ENCODE data around the gene COL7A1. TPM values are rescaled to one million over a fixed set of nuclear protein-coding genes. Genes with fewer than 3 reads are reported as not detected.

Gene COL7A1
- total RNA-seq, 1 experiment from 2014 or later = 22.9 TPM

- Mint-ChIP-seq H3K27ac (0 out of 7 replicates have a peak overlapping the region, but pooled peaks of 1 of the 3 experiments have one; percentile 39), H3K4me1 (peaks cover 5 to 9% of the 10 kb centered on the region in 2 experiments), H3K4me3 (no peak overlapping the region), H3K9me3 (no peaks in the 10 kb centered on the region), H3K36me3 (ENCODE audit: insufficient read depth in 1 of 3, low read depth in 3 of 3) (peaks cover 38 to 63% (median 55%) of the 10 kb centered on the region in 3 experiments), H3K27me3 (ENCODE audit: low read depth) (peaks cover 1% of the 10 kb centered on the region; the same call in 1 of the 2 replicates)
- no CpG with 5 or more reads among the region's 10 CpGs for WGBS (ENCODE audit: extremely low coverage, insufficient read length, low lambda C conversion rate)
- no peak for DNase-seq
- H3K14ac ChIP-seq (ENCODE audit: insufficient read depth, low read length) = no peak overlapping the region
- H3K27me3 ChIP-seq (ENCODE audit: insufficient read depth, low read length) = no peaks in the 10 kb centered on the region
- H2AK5ac ChIP-seq (ENCODE audit: insufficient read length, low read length) = no peak overlapping the region
- no peak overlapping the region for H3K4me2 ChIP-seq (ENCODE audit: insufficient read depth, insufficient read length, low read length)
- H2BK20ac ChIP-seq (ENCODE audit: low read depth, low read length, poor library complexity, severe bottlenecking) = no peak overlapping the region
- H3K27ac ChIP-seq (ENCODE audit: insufficient read length, low read depth, low read length) = no peak overlapping the region
- H2BK15ac ChIP-seq (ENCODE audit: low read depth, low read length) = no peak overlapping the region
- no peaks in the 10 kb centered on the region; the same call in 1 of the 2 replicates for H3K4me1 ChIP-seq (ENCODE audit: insufficient read depth, low read length)
- no peaks in the 10 kb centered on the region for H3K79me2 ChIP-seq (ENCODE audit: insufficient read depth, low read length)
- no peak overlapping the region for H3K4ac ChIP-seq (ENCODE audit: low read depth, low read length)
- no peak overlapping the region for H3K9ac ChIP-seq (ENCODE audit: extremely low read depth, insufficient read length, low read length)
- no peak overlapping the region for H2BK12ac ChIP-seq (ENCODE audit: insufficient read length, low read depth, low read length)
- no peak overlapping the region for H4K5ac ChIP-seq (ENCODE audit: insufficient read length, low read depth, low read length)
- H3K23me2 ChIP-seq (ENCODE audit: insufficient read length, low read depth, low read length, poor library complexity, severe bottlenecking) = no peaks in the 10 kb centered on the region
- H3K18ac ChIP-seq (ENCODE audit: insufficient read length, low read depth, low read length) = no peak overlapping the region
- H4K8ac ChIP-seq (replicated peaks; ENCODE audit: insufficient read length, low read depth, low read length) = no peak overlapping the region
- no peak overlapping the region for H4K91ac ChIP-seq (ENCODE audit: insufficient read length, low read depth, low read length)
- H3K9me3 ChIP-seq (ENCODE audit: control insufficient read depth, low read depth, low read length) = no peaks in the 10 kb centered on the region
- H3T11ph ChIP-seq (ENCODE audit: low read length) = no peak overlapping the region
- no peaks in the 10 kb centered on the region for H3K79me1 ChIP-seq (ENCODE audit: insufficient read depth, low read depth, low read length, poor library complexity, severe bottlenecking)
- TF ChIP-seq, protein P1, sequence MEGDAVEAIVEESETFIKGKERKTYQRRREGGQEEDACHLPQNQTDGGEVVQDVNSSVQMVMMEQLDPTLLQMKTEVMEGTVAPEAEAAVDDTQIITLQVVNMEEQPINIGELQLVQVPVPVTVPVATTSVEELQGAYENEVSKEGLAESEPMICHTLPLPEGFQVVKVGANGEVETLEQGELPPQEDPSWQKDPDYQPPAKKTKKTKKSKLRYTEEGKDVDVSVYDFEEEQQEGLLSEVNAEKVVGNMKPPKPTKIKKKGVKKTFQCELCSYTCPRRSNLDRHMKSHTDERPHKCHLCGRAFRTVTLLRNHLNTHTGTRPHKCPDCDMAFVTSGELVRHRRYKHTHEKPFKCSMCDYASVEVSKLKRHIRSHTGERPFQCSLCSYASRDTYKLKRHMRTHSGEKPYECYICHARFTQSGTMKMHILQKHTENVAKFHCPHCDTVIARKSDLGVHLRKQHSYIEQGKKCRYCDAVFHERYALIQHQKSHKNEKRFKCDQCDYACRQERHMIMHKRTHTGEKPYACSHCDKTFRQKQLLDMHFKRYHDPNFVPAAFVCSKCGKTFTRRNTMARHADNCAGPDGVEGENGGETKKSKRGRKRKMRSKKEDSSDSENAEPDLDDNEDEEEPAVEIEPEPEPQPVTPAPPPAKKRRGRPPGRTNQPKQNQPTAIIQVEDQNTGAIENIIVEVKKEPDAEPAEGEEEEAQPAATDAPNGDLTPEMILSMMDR (conservative IDR thresholded peaks at IDR 0.05) = no peak
- H4K20me1 ChIP-seq (ENCODE audit: control insufficient read depth, insufficient read depth, insufficient read length) = no peaks in the 10 kb centered on the region
- no peak overlapping the region for H2AFZ ChIP-seq (ENCODE audit: low read length)
- H2BK120ac ChIP-seq (ENCODE audit: low read depth, low read length, poor library complexity, severe bottlenecking) = no peak overlapping the region
- no peak overlapping the region for H3K23ac ChIP-seq (ENCODE audit: insufficient read length, low read depth, low read length)
- no peak overlapping the region for H3K56ac ChIP-seq (ENCODE audit: insufficient read length, low read depth, low read length)
- no peak overlapping the region for H2BK5ac ChIP-seq (ENCODE audit: insufficient read length, low read length)
Observed at GRCh38 chr3:48624767-48625166, 29.6 kb upstream of the COL7A1 start.

Measured in H9 (cell line).